ENCODE data around the gene PLXNA4. TPM values are rescaled to one million over a fixed set of nuclear protein-coding genes. Genes with fewer than 3 reads are reported as not detected.

PLXNA4 gene
- total RNA-seq, 2 experiments from 2014 or later: 0.75 to 0.85 TPM

DNA sequence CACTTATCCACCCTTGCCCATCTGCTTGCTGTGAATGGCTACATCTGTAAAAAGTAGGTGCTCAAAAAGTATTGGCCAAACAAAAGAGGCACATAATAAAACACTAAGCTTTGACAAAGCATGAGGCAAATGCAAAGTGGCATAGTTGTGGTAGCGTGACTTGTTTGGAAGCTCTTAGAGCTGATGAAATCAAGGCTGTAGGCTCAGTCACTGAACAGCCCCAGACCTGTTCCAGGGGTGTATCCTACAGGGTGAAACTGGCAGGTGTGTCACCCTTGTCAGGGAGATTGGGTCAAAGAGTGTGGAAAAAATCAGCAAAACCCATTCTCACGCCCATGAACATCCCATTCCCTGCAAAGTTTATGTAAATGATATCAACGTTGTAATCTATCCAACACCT lies 427.4 kb downstream of the PLXNA4 start:
- ChIA-PET CTCF (no interaction called here), POLR2A (no interaction called here)
- Histone ChIP-seq H3K27ac (ENCODE audit: low read depth in 1 of 2, low read length in 2 of 2) (no peak overlapping the region), H3K36me3 (ENCODE audit: insufficient read depth, low read length) (no peaks in the 10 kb centered on the region), H3K9me3 (ENCODE audit: control insufficient read depth in 1 of 2, insufficient read depth in 1 of 2, low read length in 2 of 2) (peaks cover 0 to 4% of the 10 kb centered on the region in 2 experiments), H3K27me3 (ENCODE audit: control insufficient read depth in 1 of 2, insufficient read depth in 2 of 2, low read length in 2 of 2) (no peaks in the 10 kb centered on the region), H3K4me3 (ENCODE audit: low read length) (no peak overlapping the region), H3K4me1 (ENCODE audit: insufficient read depth, low read length) (no peaks in the 10 kb centered on the region)
- no peaks in the 10 kb centered on the region for H3K4me1 Mint-ChIP-seq (ENCODE audit: low read depth)
- TF ChIP-seq, protein P1, sequence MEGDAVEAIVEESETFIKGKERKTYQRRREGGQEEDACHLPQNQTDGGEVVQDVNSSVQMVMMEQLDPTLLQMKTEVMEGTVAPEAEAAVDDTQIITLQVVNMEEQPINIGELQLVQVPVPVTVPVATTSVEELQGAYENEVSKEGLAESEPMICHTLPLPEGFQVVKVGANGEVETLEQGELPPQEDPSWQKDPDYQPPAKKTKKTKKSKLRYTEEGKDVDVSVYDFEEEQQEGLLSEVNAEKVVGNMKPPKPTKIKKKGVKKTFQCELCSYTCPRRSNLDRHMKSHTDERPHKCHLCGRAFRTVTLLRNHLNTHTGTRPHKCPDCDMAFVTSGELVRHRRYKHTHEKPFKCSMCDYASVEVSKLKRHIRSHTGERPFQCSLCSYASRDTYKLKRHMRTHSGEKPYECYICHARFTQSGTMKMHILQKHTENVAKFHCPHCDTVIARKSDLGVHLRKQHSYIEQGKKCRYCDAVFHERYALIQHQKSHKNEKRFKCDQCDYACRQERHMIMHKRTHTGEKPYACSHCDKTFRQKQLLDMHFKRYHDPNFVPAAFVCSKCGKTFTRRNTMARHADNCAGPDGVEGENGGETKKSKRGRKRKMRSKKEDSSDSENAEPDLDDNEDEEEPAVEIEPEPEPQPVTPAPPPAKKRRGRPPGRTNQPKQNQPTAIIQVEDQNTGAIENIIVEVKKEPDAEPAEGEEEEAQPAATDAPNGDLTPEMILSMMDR (IDR thresholded peaks at IDR 0.05): no peak
- ATAC-seq (ENCODE audit: poor library complexity) (no peak), DNase-seq (no peak)
- H3K36me3 Mint-ChIP-seq (ENCODE audit: low read depth): no peaks in the 10 kb centered on the region
- peaks cover 12% of the 10 kb centered on the region for H3K27me3 Mint-ChIP-seq
- H3K4me3 Mint-ChIP-seq: no peak overlapping the region
- H3K27ac Mint-ChIP-seq: no peak overlapping the region
- intact Hi-C loops (cut with DNase I, micrococcal nuclease): no loop called here
- no peaks in the 10 kb centered on the region for H3K9me3 Mint-ChIP-seq

DNA sequence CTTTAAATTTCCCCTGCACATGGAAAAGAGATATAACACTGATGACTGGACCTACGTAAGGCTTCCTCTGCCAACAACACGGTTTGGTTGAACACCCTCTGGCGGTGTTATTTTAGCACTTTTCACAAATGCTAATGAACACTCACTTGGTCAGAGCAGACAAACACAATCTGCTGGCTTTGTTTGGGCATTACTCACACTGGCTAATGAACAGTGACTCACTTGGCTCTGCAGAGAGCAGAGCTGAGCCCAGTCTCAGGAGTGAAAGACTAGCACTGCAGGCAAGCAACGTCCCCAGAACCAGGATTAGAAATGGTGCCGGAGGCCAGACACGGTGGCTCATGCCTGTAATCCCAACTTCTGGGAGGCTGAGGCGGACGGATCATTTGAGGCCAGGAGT lies 430.8 kb downstream of the PLXNA4 start:
- POLR2A ChIA-PET: no interaction called here

DNA sequence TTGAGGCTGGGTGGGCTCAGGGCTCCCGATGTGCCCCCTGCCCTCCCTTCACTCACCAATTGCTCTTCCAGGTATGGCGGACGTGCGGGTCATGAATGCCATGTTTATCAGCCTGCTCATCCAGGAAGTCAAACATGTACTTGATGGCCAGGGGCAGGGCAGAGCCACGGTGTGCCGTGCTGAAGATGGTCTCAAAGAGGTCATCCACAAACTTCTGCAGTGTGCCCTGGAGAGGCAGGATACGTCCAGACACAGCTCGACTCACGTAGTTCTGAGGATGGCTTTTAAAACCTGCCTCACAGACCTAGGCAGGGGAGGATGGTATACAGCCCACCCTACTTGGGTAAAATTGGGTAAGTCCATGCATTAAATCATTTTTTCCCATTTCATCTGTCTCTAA lies 431.2 kb downstream of the PLXNA4 start:
- no peaks in the 10 kb centered on the region for H3K4me1 Mint-ChIP-seq (ENCODE audit: low read depth)
- no peak overlapping the region for H3K27ac Mint-ChIP-seq
- H3K4me3 Mint-ChIP-seq: no peak overlapping the region
- no peaks in the 10 kb centered on the region for H3K9me3 Mint-ChIP-seq
- H3K27me3 Mint-ChIP-seq: no peaks in the 10 kb centered on the region
- H3K27me3 ChIP-seq (ENCODE audit: control insufficient read depth in 1 of 2, insufficient read depth in 2 of 2, low read length in 2 of 2): no peaks in the 10 kb centered on the region
- TF ChIP-seq, protein P1 (IDR thresholded peaks at IDR 0.05): no peak
- H3K27ac ChIP-seq (ENCODE audit: low read depth in 1 of 2, low read length in 2 of 2): no peak overlapping the region
- no peak for DNase-seq
- intact Hi-C loops (cut with DNase I, micrococcal nuclease): no loop called here
- no peaks in the 10 kb centered on the region for H3K36me3 Mint-ChIP-seq (ENCODE audit: low read depth)
- H3K4me3 ChIP-seq (ENCODE audit: low read length): no peak overlapping the region
- CTCF ChIA-PET: no interaction called here
- POLR2A ChIA-PET: no interaction called here
- H3K4me1 ChIP-seq (ENCODE audit: insufficient read depth, low read length): no peaks in the 10 kb centered on the region
- ATAC-seq (ENCODE audit: poor library complexity): no peak
- H3K9me3 ChIP-seq (ENCODE audit: control insufficient read depth in 1 of 2, insufficient read depth in 1 of 2, low read length in 2 of 2): peaks cover 0 to 4% of the 10 kb centered on the region in 2 experiments
- no peaks in the 10 kb centered on the region for H3K36me3 ChIP-seq (ENCODE audit: insufficient read depth, low read length)

More for the DNA sequence above, 430.8 kb downstream of the PLXNA4 start:
- Histone ChIP-seq H3K4me3 (ENCODE audit: low read length) (no peak overlapping the region), H3K4me1 (ENCODE audit: insufficient read depth, low read length) (no peaks in the 10 kb centered on the region), H3K36me3 (ENCODE audit: insufficient read depth, low read length) (no peaks in the 10 kb centered on the region), H3K9me3 (ENCODE audit: control insufficient read depth in 1 of 2, insufficient read depth in 1 of 2, low read length in 2 of 2) (peaks cover 0 to 4% of the 10 kb centered on the region in 2 experiments), H3K27ac (ENCODE audit: low read depth in 1 of 2, low read length in 2 of 2) (no peak overlapping the region), H3K27me3 (ENCODE audit: control insufficient read depth in 1 of 2, insufficient read depth in 2 of 2, low read length in 2 of 2) (no peaks in the 10 kb centered on the region)
- Mint-ChIP-seq H3K4me1 (ENCODE audit: low read depth) (no peaks in the 10 kb centered on the region), H3K4me3 (no peak overlapping the region), H3K9me3 (no peaks in the 10 kb centered on the region), H3K27me3 (no peaks in the 10 kb centered on the region), H3K27ac (no peak overlapping the region), H3K36me3 (ENCODE audit: low read depth) (no peaks in the 10 kb centered on the region)
- DNase-seq (no peak), ATAC-seq (ENCODE audit: poor library complexity) (no peak)
- CTCF ChIA-PET: no interaction called here
- TF ChIP-seq, protein P1 (IDR thresholded peaks at IDR 0.05): no peak
- intact Hi-C loops (cut with DNase I, micrococcal nuclease): no loop called here

Data from CD4-positive, alpha-beta T cell (primary cell).